Measurements from ENCODE around the gene CARNS1. TPM values are rescaled to one million over a fixed set of nuclear protein-coding genes. Genes with fewer than 3 reads are reported as not detected.

CARNS1 gene
- total and polyA plus RNA-seq, 2 of the 13 experiments (the other 11 are each of a cell fraction or from before 2014, with no cell fraction given), result not detected

- intact Hi-C loops (cut with micrococcal nuclease; ENCODE audit: unreplicated experiment), result no loop called here
Observed at GRCh38 chr11:67468056-67468455, 52.6 kb downstream of the CARNS1 start.

More at GRCh38 chr11:67468056-67468455, 52.6 kb downstream of the CARNS1 start:
- no TSS peak for BruUV-seq (replicated peaks)
- no peak overlapping the region for H3K27ac ChIP-seq (ENCODE audit: extremely low read length, insufficient read depth, low read length)
- no peaks in the 10 kb centered on the region for H3K79me2 ChIP-seq (ENCODE audit: insufficient read depth, low read length)
- H3K9ac ChIP-seq (ENCODE audit: insufficient read depth, low read depth, low read length), result peak overlapping the region; percentile 71
- FAIRE-seq (no peak), DNase-seq (ENCODE audit: low spot score) (no peak), ATAC-seq (no peak)
- no peaks in the 10 kb centered on the region for H3K27me3 ChIP-seq (ENCODE audit: control insufficient read depth in 1 of 2, insufficient read depth in 2 of 2, low read length in 2 of 2)
- TF ChIP-seq THAP9 (CRISPR knock-in tag; IDR thresholded peaks at IDR 0.05; ENCODE audit: borderline replicate concordance), result no peak
- 0 out of 2 replicates have a peak, but pooled peaks have one; percentile 6 for TF ChIP-seq IKZF5 (CRISPR knock-in tag; IDR thresholded peaks at IDR 0.05)
- TF ChIP-seq FOSL2 (CRISPR knock-in tag; IDR thresholded peaks at IDR 0.05), result 0 out of 2 replicates have a peak, but pooled peaks have one; percentile 10
- TF ChIP-seq NR2F2 (IDR thresholded peaks at IDR 0.05; ENCODE audit: borderline replicate concordance, low read depth), result no peak
- ChIA-PET CTCF (ENCODE audit: low intra/inter-chr PET ratio, low total read pairs) (no interaction called here), POLR2A (interaction anchor here (1.0 to 2.0 kb wide), 12 partner anchors 8 to 228 kb away, joined by 3 to 22 read pairs (median 4); partner anchors contain the start of genes AIP, POLD4, PPP1CA and PTPRCAP)
- H2AFZ ChIP-seq (ENCODE audit: low read length), result no peak overlapping the region
- H3K4me2 ChIP-seq (ENCODE audit: low read depth, low read length), result peak overlapping the region; percentile 97
- in situ Hi-C loops (cut with HindIII; ENCODE audit: extremely low pct_ligation_motif_present, low pct_unique_long_range_greater_than_20kb), result loop anchor here (5.0 kb wide), 1 partner anchor 66 kb away; the partner anchor contains the start of genes PPP1CA and TBC1D10C
- no peaks in the 10 kb centered on the region for H3K9me3 ChIP-seq (ENCODE audit: low read length)
- no peaks in the 10 kb centered on the region for H3K36me3 ChIP-seq (replicated peaks in 1 of 2; ENCODE audit: control insufficient read depth in 1 of 2, insufficient read depth in 2 of 2, low read length in 2 of 2)
- H4K20me1 ChIP-seq (ENCODE audit: insufficient read depth, low read length), result no peaks in the 10 kb centered on the region
- whole genome bisulfite sequencing (ENCODE audit: low lambda C conversion rate), result 15% methylated on average over 5 of the region's 5 CpGs
- H3K4me1 ChIP-seq (ENCODE audit: insufficient read depth, low read length), result peaks cover 67% of the 10 kb centered on the region
- peak overlapping the region; percentile 81 to 87 (median 81) for H3K4me3 ChIP-seq (replicated peaks in 1 of 3; ENCODE audit: insufficient read depth in 1 of 3, low read depth in 2 of 3, low read length in 3 of 3)
